SK-N-SH (cell line): Measurements from ENCODE around the gene CSH2. TPM values are rescaled to one million over a fixed set of nuclear protein-coding genes. Genes with fewer than 3 reads are reported as not detected.

Experiments used
- CTCF ChIA-PET: fragments of 300-600, 350-600 bp; formaldehyde crosslinking; extraction: SDS; loops from one replicate; lab custom pipeline; 2021; lab: Yijun Ruan, JAX
- POLR2A ChIA-PET: fragments of 350-600 bp; sonication (Branson Sonifier 250); formaldehyde crosslinking; extraction: SDS; loops from one replicate; lab custom pipeline; 2020; ENCODE audit warnings: antibody characterized with exemption, inconsistent platforms; lab: Yijun Ruan, JAX
- DNase-seq: peaks from one replicate; pipeline ENCODE4 v3.0.0; 2012
- H2AFZ ChIP-seq: fragments of 200-600 bp; sonication (generic); 2 replicates; pipeline ENCODE4 v1.8.1; 2016; ENCODE audit warnings: antibody characterized with exemption, mild to moderate bottlenecking, low read depth
- H3F3A ChIP-seq: fragments of 200-600 bp; sonication (generic); replicated peaks from 2 replicates; pipeline ENCODE3; 2016; ENCODE audit warnings: antibody characterized with exemption, mild to moderate bottlenecking; ENCODE audit not compliant: insufficient read depth
- H3K27ac ChIP-seq, 2 experiments: fragments of 200-500 bp in 1 of 2; fragments of 200-600 bp in 1 of 2; sonication (Bioruptor generic) in 1 of 2; sonication (generic), shearing (Covaris generic) in 1 of 2; 2 replicates each; pipeline versions ENCODE4 v1.5.1 to v1.6.1; 2014 to 2016; ENCODE audit warnings: low read depth in 2 of 2, inconsistent platforms in 1 of 2, low read length in 1 of 2, mild to moderate bottlenecking in 1 of 2, mixed read lengths in 1 of 2
- H3K27me3 ChIP-seq: fragments of 200-600 bp; sonication (generic), shearing (Covaris generic); 2 replicates; pipeline ENCODE4 v1.6.1; 2016; ENCODE audit warnings: mixed run types; ENCODE audit not compliant: insufficient read depth
- H3K36me3 ChIP-seq, 2 experiments: fragments of 200-500 bp in 1 of 2; fragments of 200-600 bp in 1 of 2; sonication (Bioruptor generic) in 1 of 2; sonication (generic) in 1 of 2; replicated peaks in 1 of 2; 2 replicates each; pipeline versions ENCODE3 to v1.5.1; 2014 to 2016; ENCODE audit warnings: low read length in 1 of 2, mild to moderate bottlenecking in 1 of 2; ENCODE audit not compliant: insufficient read depth in 2 of 2, control insufficient read depth in 1 of 2
- H3K4me1 ChIP-seq, 2 experiments: fragments of 200-500 bp in 1 of 2; fragments of 200-600 bp in 1 of 2; sonication (Bioruptor generic) in 1 of 2; sonication (generic), shearing (Covaris generic) in 1 of 2; 2 replicates each; pipeline versions ENCODE4 v1.5.1 to v1.6.1; 2014 to 2016; ENCODE audit warnings: low read depth in 1 of 2, low read length in 1 of 2, mixed run types in 1 of 2; ENCODE audit not compliant: insufficient read depth in 2 of 2, control insufficient read depth in 1 of 2
- H3K4me2 ChIP-seq: fragments of 200-600 bp; sonication (generic), shearing (Covaris generic); 2 replicates; pipeline ENCODE4 v1.6.1; 2017; ENCODE audit warnings: mixed run types
- H3K4me3 ChIP-seq, 2 experiments: fragments of 200-500 bp in 1 of 2; fragments of 200-600 bp in 1 of 2; sonication (Bioruptor generic) in 1 of 2; sonication (generic), shearing (Covaris generic) in 1 of 2; 2 replicates each; pipeline versions ENCODE4 v1.5.1 to v1.8.1; 2014 to 2016; ENCODE audit warnings: low read depth in 2 of 2, inconsistent platforms in 1 of 2, low read length in 1 of 2, mild to moderate bottlenecking in 1 of 2, mixed read lengths in 1 of 2, moderate library complexity in 1 of 2
- H3K79me2 ChIP-seq: fragments of 200-600 bp; sonication (generic); 2 replicates; pipeline ENCODE4 v1.8.1; 2017; ENCODE audit warnings: mild to moderate bottlenecking; ENCODE audit not compliant: insufficient read depth
- H3K9ac ChIP-seq: fragments of 200-600 bp; sonication (generic); 2 replicates; pipeline ENCODE4 v1.6.1; 2017; ENCODE audit warnings: mixed run types
- H3K9me2 ChIP-seq: fragments of 200-600 bp; sonication (generic); 2 replicates; pipeline ENCODE4 v1.6.1; 2017; ENCODE audit warnings: mixed run types
- H3K9me3 ChIP-seq: fragments of 200-600 bp; sonication (generic); 2 replicates; pipeline ENCODE4 v1.6.1; 2017; ENCODE audit warnings: mixed run types, mild to moderate bottlenecking, moderate library complexity
- H4K20me1 ChIP-seq: fragments of 200-600 bp; sonication (generic); 2 replicates; pipeline ENCODE4 v1.6.1; 2017; ENCODE audit warnings: mild to moderate bottlenecking, mixed run types; ENCODE audit not compliant: insufficient read depth
- GABPA ChIP-seq: IDR thresholded peaks from 2 replicates; pipeline ENCODE4 v1.4.0; 2012; ENCODE audit warnings: low read depth, mild to moderate bottlenecking
- MAX ChIP-seq: IDR thresholded peaks from 2 replicates; pipeline ENCODE4 v1.4.0; 2012; ENCODE audit warnings: low read depth
- RCOR1 ChIP-seq: fragments of 150-350 bp; IDR thresholded peaks from 2 replicates; pipeline ENCODE4 v1.6.1; 2017; ENCODE audit warnings: antibody characterized with exemption, low read length
- RFX5 ChIP-seq: IDR thresholded peaks from 2 replicates; pipeline ENCODE4 v1.6.1; 2012; ENCODE audit warnings: mild to moderate bottlenecking, improper control_type of control experiment, low read length
- SIN3A ChIP-seq: IDR thresholded peaks from 2 replicates; pipeline ENCODE4 v1.6.1; 2012; ENCODE audit warnings: low read depth, mild to moderate bottlenecking, low read length, moderate library complexity, borderline replicate concordance
- WGBS: methylation state at CpG from one replicate; pipeline ENCODE4 v1.1.6; 2017; ENCODE audit warnings: low lambda C conversion rate; 5-methylcytosine and 5-hydroxymethylcytosine counted together
- polyA plus RNA-seq, 3 experiments: library from polyadenylated mRNA; depleted of rRNA; stranded (reverse); fragments of >200 nt; gene quantifications; 2 replicates each; pipeline ENCODE4 v1.2.3, GENCODE V29; 2012

CSH2 gene
- polyA plus RNA-seq, 1 of the 3 experiments (the other 2 are of a cell fraction), result not detected

GRCh38 chr17:63826468-63827001 is 46.9 kb downstream of the CSH2 start:
- H4K20me1 ChIP-seq, result peaks cover 8% of the 10 kb centered on the region; the same call in 1 of the 2 replicates
- peaks cover 28% of the 10 kb centered on the region for H3F3A ChIP-seq
- peak overlapping the region; percentile 93 for H3K4me2 ChIP-seq
- ChIA-PET POLR2A (interaction anchor here (0.6 to 9.1 kb wide), 10 partner anchors 8 to 679 kb away, joined by 3 to 108 read pairs (median 4); partner anchors contain the start of genes CCDC47, DDX42, DDX5 and SMARCD2), CTCF (interaction anchor here (0.6 to 7.4 kb wide), 16 partner anchors 8 to 65 kb away, joined by 3 to 96 read pairs (median 4); partner anchors contain the start of genes CCDC47, DDX42, GH2 and SMARCD2)
- peak overlapping the region; percentile 94 to 100 for H3K4me3 ChIP-seq
- peak; percentile 55 for DNase-seq
- H3K9me2 ChIP-seq, result no peaks in the 10 kb centered on the region
- peak overlapping the region; percentile 90 to 99 for H3K27ac ChIP-seq
- peak overlapping the region; percentile 88 for H3K9ac ChIP-seq
- peaks cover 69% of the 10 kb centered on the region for H3K79me2 ChIP-seq
- H3K36me3 ChIP-seq, result peaks cover 76 to 77% of the 10 kb centered on the region in 2 experiments
- peaks cover 9 to 37% of the 10 kb centered on the region in 2 experiments; a peak in 2 of 4 replicates for H3K4me1 ChIP-seq
- peak overlapping the region; percentile 67 for H2AFZ ChIP-seq
- no peaks in the 10 kb centered on the region for H3K9me3 ChIP-seq
- no peaks in the 10 kb centered on the region for H3K27me3 ChIP-seq
- WGBS, result 0% methylated on average over 31 of the region's 31 CpGs
- TF ChIP-seq RCOR1 (0 out of 2 replicates have a peak, but pooled peaks have one; percentile 6), MAX (no peak)

DNA sequence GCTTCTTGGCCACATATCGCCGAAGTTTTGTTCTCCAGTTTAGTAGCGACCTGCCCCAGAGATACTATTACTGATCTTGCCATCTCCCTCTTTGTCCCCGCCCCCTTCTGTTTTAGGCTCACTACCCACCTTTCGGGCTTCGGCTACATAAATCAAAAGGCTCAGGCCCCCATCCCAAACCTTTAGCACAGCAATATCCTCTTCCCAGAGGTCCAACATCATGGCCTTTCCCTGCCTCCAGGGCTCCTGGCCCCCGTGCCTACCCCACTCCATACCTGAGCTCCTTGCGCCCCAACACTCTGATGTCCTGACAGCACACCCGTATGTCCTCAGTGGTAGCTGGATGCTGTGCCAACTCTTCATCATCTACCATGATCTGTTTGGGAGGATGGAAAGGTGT is 49.1 kb downstream of the CSH2 start:
- H3K9me2 ChIP-seq, result no peaks in the 10 kb centered on the region
- H3K27ac ChIP-seq, result no peak overlapping the region; a peak in 1 of 4 replicates
- WGBS, result 94% methylated on average over 9 of the region's 9 CpGs
- CTCF ChIA-PET, result interaction anchor here (0.7 to 4.2 kb wide), 5 partner anchors 10 to 51 kb away, joined by 3 to 27 read pairs (median 4); partner anchors contain the start of gene CCDC47
- no peak overlapping the region for H3K4me3 ChIP-seq
- DNase-seq, result no peak
- no peaks in the 10 kb centered on the region for H3K27me3 ChIP-seq
- peaks cover 40% of the 10 kb centered on the region for H3F3A ChIP-seq
- no peaks in the 10 kb centered on the region for H3K9me3 ChIP-seq
- H4K20me1 ChIP-seq, result peaks cover 8% of the 10 kb centered on the region; the same call in 1 of the 2 replicates
- no peak overlapping the region for H3K9ac ChIP-seq
- peaks cover 70 to 75% of the 10 kb centered on the region in 2 experiments for H3K36me3 ChIP-seq
- no peak overlapping the region for H3K4me2 ChIP-seq
- H3K4me1 ChIP-seq, result peaks cover 9 to 32% of the 10 kb centered on the region in 2 experiments; a peak in 2 of 4 replicates
- no peak overlapping the region for H2AFZ ChIP-seq
- peaks cover 58% of the 10 kb centered on the region for H3K79me2 ChIP-seq
- POLR2A ChIA-PET, result interaction anchor here (3.0 kb wide), 1 partner anchor 51 kb away, joined by 14 read pairs; the partner anchor contains the start of genes CCDC47 and DDX42
- TF ChIP-seq GABPA, result no peak

DNA sequence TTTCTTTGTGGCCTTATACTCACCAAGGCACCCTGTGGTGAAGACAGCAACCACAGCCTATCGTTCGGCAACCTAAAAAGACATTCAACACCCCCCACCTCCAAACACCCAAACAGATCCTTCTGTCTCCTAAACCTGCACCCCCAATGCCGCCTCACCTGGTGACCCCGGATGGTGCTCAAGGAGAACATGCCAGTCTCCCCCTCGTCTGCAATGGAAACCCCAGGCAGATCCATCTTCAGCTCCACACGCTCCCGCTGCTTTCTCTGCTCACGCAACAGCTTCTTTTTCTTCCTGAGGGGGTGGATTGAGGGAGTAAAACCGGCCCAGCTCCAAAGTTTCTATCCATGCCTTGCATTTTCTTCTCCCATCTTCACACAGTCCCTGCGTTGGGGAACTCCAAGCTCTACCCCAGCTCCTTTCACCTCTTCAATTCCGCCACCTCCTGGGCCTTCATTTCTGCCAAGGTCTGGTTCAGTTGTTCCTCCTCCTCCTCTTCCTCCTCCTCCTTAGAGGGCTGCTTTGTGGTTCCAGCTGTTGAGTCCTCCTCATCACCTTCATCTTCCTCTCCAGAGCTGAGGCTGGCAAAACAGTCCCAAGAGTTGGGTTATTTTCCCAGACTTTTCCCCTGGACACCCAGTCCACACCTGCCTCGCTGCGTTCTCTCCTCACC is 49.7 kb downstream of the CSH2 start:
- Histone ChIP-seq H3K27me3 (no peaks in the 10 kb centered on the region), H3K9ac (no peak overlapping the region), H2AFZ (no peak overlapping the region), H3K4me1 (peaks cover 6 to 27% of the 10 kb centered on the region in 2 experiments; a peak in 2 of 4 replicates), H3K4me2 (no peak overlapping the region), H3K9me2 (no peaks in the 10 kb centered on the region), H3K79me2 (peaks cover 52% of the 10 kb centered on the region), H3F3A (peaks cover 44% of the 10 kb centered on the region), H3K36me3 (peaks cover 70 to 75% of the 10 kb centered on the region in 2 experiments), H3K4me3 (no peak overlapping the region), H4K20me1 (peaks cover 10% of the 10 kb centered on the region; the same call in 1 of the 2 replicates), H3K27ac (no peak overlapping the region), H3K9me3 (no peaks in the 10 kb centered on the region)
- ChIA-PET CTCF (interaction anchor here (0.9 to 4.2 kb wide), 4 partner anchors 10 to 51 kb away, joined by 3 to 27 read pairs (median 4); partner anchors contain the start of gene CCDC47), POLR2A (interaction anchor here (1.3 kb wide), 1 partner anchor 15 kb away, joined by 4 read pairs; no protein-coding TSS in a partner anchor)
- WGBS, result 95% methylated on average over 13 of the region's 13 CpGs
- no peak for DNase-seq
- TF ChIP-seq RFX5, result no peak
- TF ChIP-seq SIN3A, result peak; percentile 28; the same call in 1 of the 2 replicates
